Spleen (tissue), 11 donors: ENCODE results near the gene TFB2M. TPM values are rescaled to one million over a fixed set of nuclear protein-coding genes. Genes with fewer than 3 reads are reported as not detected.

Experiments used
- DNase-seq: peaks from one replicate; pipeline ENCODE4 v3.0.0-alpha.2; 2020
- H3K27ac ChIP-seq, 8 donors: fragments of 200-600 bp; sonication (generic) in 7 of 8; 1 replicate in 4 of 8; 2 replicates in 4 of 8; pipeline versions ENCODE4 v1.5.0 to v1.8.0; 2016 to 2021; ENCODE audit warnings: inconsistent platforms in 4 of 8, mild to moderate bottlenecking in 4 of 8, moderate library complexity in 1 of 8
- H3K27me3 ChIP-seq, 7 donors: fragments of 200-600 bp; sonication (generic) in 6 of 7; replicated peaks in 1 of 7; 1 replicate in 4 of 7; 2 replicates in 3 of 7; pipeline versions ENCODE4 v1.5.0 to v1.8.0; 2016 to 2021; ENCODE audit warnings: inconsistent platforms in 3 of 7, mild to moderate bottlenecking in 1 of 7
- H3K36me3 ChIP-seq, 6 donors: fragments of 200-600 bp; sonication (generic) in 5 of 6; 1 replicate in 4 of 6; 2 replicates in 2 of 6; pipeline versions ENCODE4 v1.5.0 to v1.8.0; 2016 to 2021; ENCODE audit warnings: inconsistent platforms in 2 of 6
- H3K4me1 ChIP-seq, 6 donors: fragments of 200-600 bp; sonication (generic) in 5 of 6; 1 replicate in 3 of 6; 2 replicates in 3 of 6; pipeline versions ENCODE4 v1.5.0 to v1.8.0; 2016 to 2021; ENCODE audit warnings: inconsistent platforms in 3 of 6
- H3K4me3 ChIP-seq, 8 donors: fragments of 200-600 bp; sonication (generic) in 7 of 8; 1 replicate in 4 of 8; 2 replicates in 4 of 8; pipeline versions ENCODE4 v1.5.0 to v1.8.0; 2016 to 2021; ENCODE audit warnings: inconsistent platforms in 4 of 8, mild to moderate bottlenecking in 4 of 8, moderate library complexity in 2 of 8
- H3K9me3 ChIP-seq, 8 donors: fragments of 200-600 bp; sonication (generic) in 7 of 8; 1 replicate in 4 of 8; 2 replicates in 4 of 8; pipeline versions ENCODE4 v1.5.0 to v1.8.0; 2016 to 2021; ENCODE audit warnings: inconsistent platforms in 4 of 8
- POLR2A ChIP-seq, 3 donors: fragments of 450-650 bp; IDR thresholded peaks; one replicate each; pipeline ENCODE4 v1.5.1; 2017; ENCODE audit warnings: antibody characterized with exemption in 3 of 3, mild to moderate bottlenecking in 1 of 3
- POLR2AphosphoS5 ChIP-seq, 3 donors: sonication (generic); formaldehyde crosslinking; IDR thresholded peaks; one replicate each; pipeline ENCODE4 v1.5.1; 2017; ENCODE audit warnings: antibody characterized with exemption in 3 of 3
- WGBS, 5 donors: extraction: QIAGEN DNeasy Blood & Tissue Kit in 3 of 5; methylation state at CpG; one replicate each; pipeline versions ENCODE4 v1.1.5 to v1.1.7; 2013 to 2018; 5-methylcytosine and 5-hydroxymethylcytosine counted together
- intact Hi-C: fragments of 100-400 bp; cut with DNase I; formaldehyde crosslinking; loops from one replicate; pipeline ENCODE4 v1.15.0; 2023; ENCODE audit warnings: low total_unique reads
- polyA plus RNA-seq, 3 donors: library from polyadenylated mRNA; stranded (reverse); fragments of 200-250 nt; gene quantifications; one replicate each; pipeline ENCODE4 v1.2.1, GENCODE V29; 2013
- total RNA-seq, 7 donors: library from RNA; depleted of rRNA in 3 of 7; stranded (reverse); fragments of >200 nt in 3 of 7; fragmentation: NEBNext Ultra II Directional in 4 of 7; extraction: Animal tissue kit (Norgen Biotek cat#: 25700) in 4 of 7; gene quantifications; one replicate each; pipeline versions ENCODE4 v1.1.0 to v1.2.1, GENCODE V29; 2016 to 2021
- TF ChIP-seq, protein P1 (sequence below), 11 experiments: fragments of 200-600 bp in 7 of 11; fragments of 450-650 bp in 4 of 11; sonication (generic) in 4 of 11; IDR thresholded peaks in 8 of 11; conservative IDR thresholded peaks in 3 of 11; 1 replicate in 7 of 11; 2 replicates in 4 of 11; pipeline versions ENCODE4 v1.4.0 to v1.8.0; 2016 to 2021; ENCODE audit warnings: antibody characterized with exemption in 11 of 11, inconsistent platforms in 4 of 11, mild to moderate bottlenecking in 1 of 11
- donor health status: healthy with polysubstance abuse.
- donor health status: DM: no; HTN: no; CAD: no; lungs with moderate emphysema.
- donor health status: DM: no; HTN: no; CAD: no.
- donor health status: Bipolar disorder and iron deficiency.
- donor health status: healthy.
- donor health status: DM: no; HTN: no; CAD: no.
- donor health status: DM: yes; HTN: yes; CAD: no.

The TFB2M gene
- total and polyA plus RNA-seq, 10 donors, result 7.2 to 11.9 (median 8.8) TPM

DNA sequence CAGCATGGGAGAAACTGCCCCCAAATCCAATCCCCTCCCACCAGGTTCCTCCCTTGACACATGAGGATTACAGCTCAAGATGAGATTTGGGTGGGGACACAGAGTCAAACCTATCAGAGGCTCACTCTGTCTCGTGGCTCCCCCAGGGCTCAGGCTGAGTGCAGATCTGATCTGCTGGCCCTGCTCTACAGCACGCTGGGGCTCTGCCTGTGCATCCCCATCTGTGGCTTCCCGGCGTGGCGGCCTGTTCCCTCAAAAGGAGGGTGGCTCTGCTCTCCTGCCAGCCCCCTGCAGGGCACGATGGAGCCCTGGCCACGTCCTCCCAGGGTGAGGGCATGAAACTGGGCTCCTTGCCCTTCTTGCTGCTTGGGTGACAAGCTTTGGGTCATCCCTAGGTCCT, 39.1 kb downstream of the TFB2M start:
- DNase-seq, result no peak
- 81 to 90% (median 81%) methylated on average over 6 to 7 of the region's 7 CpGs for WGBS, 5 donors
- intact Hi-C loops, result no loop called here
- no peak for TF ChIP-seq POLR2A (IDR thresholded peaks at IDR 0.05)
- no peak for TF ChIP-seq POLR2AphosphoS5 (IDR thresholded peaks at IDR 0.05)
- TF ChIP-seq, protein P1, sequence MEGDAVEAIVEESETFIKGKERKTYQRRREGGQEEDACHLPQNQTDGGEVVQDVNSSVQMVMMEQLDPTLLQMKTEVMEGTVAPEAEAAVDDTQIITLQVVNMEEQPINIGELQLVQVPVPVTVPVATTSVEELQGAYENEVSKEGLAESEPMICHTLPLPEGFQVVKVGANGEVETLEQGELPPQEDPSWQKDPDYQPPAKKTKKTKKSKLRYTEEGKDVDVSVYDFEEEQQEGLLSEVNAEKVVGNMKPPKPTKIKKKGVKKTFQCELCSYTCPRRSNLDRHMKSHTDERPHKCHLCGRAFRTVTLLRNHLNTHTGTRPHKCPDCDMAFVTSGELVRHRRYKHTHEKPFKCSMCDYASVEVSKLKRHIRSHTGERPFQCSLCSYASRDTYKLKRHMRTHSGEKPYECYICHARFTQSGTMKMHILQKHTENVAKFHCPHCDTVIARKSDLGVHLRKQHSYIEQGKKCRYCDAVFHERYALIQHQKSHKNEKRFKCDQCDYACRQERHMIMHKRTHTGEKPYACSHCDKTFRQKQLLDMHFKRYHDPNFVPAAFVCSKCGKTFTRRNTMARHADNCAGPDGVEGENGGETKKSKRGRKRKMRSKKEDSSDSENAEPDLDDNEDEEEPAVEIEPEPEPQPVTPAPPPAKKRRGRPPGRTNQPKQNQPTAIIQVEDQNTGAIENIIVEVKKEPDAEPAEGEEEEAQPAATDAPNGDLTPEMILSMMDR (IDR thresholded peaks at IDR 0.05 in 8 of 11, conservative IDR thresholded peaks at IDR 0.05 in 3 of 11), result no peak
- Histone ChIP-seq H3K4me3 (no peak overlapping the region), H3K27me3 (no peaks in the 10 kb centered on the region), H3K4me1 (peaks cover 0 to 9% (median 2%) of the 10 kb centered on the region in 6 donors), H3K27ac (peak overlapping the region in 3 of 8 donors; percentile 57 to 71 (median 60)), H3K36me3 (no peaks in the 10 kb centered on the region), H3K9me3 (peaks cover 3 to 29% (median 20%) of the 10 kb centered on the region in 8 donors)

DNA sequence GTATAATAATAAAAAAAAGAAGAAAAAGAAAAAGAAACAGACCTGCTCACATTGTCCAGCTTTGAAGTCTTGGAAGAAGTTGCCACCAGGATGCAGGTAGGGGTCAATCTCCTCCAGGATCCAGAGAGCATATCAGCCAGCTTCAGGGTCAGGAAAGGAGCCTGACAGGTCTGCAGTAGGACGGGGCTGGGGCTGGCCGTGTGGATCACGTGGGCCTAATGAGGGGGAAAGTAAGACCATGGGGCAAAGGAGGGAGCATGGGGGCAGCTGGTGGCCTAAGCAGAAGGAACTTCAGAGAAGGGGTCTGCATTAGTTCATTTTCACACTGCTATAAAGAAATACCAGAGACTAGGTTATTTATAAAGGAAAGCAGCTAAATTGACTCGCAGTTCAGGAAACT, 39.7 kb downstream of the TFB2M start:
- 85 to 91% (median 89%) methylated on average over 4 of the region's 4 CpGs for WGBS, 5 donors
- intact Hi-C loops, result no loop called here
- DNase-seq, result no peak

DNA sequence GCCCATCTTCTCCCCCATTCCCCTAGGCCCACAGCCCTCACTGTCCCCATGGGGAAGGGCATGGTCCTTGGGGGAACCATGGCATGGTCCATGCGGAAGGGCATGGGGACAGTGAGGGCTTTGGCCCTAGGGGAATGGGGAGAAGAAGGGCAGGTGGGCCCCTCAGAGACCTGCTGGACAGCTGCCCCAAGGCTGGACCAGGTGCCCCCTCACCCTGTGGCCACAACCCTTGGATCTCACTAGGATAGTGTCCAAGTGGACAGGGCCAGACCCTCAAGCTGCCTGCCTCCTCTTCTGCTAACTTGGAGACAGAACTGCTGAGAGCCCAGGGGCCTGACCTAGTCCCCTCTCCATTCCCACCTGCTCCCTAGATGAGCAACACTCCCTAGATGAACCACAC, 46.5 kb downstream of the TFB2M start:
- no peak for DNase-seq
- Histone ChIP-seq H3K9me3 (peaks cover 6 to 37% (median 25%) of the 10 kb centered on the region in 8 donors), H3K27ac (no peak overlapping the region), H3K4me1 (no peaks in the 10 kb centered on the region), H3K27me3 (no peaks in the 10 kb centered on the region), H3K4me3 (no peak overlapping the region), H3K36me3 (no peaks in the 10 kb centered on the region)
- intact Hi-C loops, result no loop called here
- TF ChIP-seq, protein P1 (IDR thresholded peaks at IDR 0.05 in 8 of 11, conservative IDR thresholded peaks at IDR 0.05 in 3 of 11), result no peak
- 89 to 100% (median 100%) methylated on average over 1 of the region's 1 CpG for WGBS, 5 donors

More for the DNA sequence above, 39.7 kb downstream of the TFB2M start:
- no peak overlapping the region for H3K27ac ChIP-seq
- H3K27me3 ChIP-seq, result no peaks in the 10 kb centered on the region
- H3K36me3 ChIP-seq, result no peaks in the 10 kb centered on the region
- TF ChIP-seq, protein P1 (IDR thresholded peaks at IDR 0.05 in 8 of 11, conservative IDR thresholded peaks at IDR 0.05 in 3 of 11), result no peak
- TF ChIP-seq POLR2AphosphoS5 (IDR thresholded peaks at IDR 0.05), result no peak
- TF ChIP-seq POLR2A (IDR thresholded peaks at IDR 0.05), result no peak
- H3K4me3 ChIP-seq, result no peak overlapping the region
- peaks cover 3 to 24% (median 19%) of the 10 kb centered on the region in 8 donors for H3K9me3 ChIP-seq
- H3K4me1 ChIP-seq, result peaks cover 0 to 9% (median 2%) of the 10 kb centered on the region in 6 donors

DNA sequence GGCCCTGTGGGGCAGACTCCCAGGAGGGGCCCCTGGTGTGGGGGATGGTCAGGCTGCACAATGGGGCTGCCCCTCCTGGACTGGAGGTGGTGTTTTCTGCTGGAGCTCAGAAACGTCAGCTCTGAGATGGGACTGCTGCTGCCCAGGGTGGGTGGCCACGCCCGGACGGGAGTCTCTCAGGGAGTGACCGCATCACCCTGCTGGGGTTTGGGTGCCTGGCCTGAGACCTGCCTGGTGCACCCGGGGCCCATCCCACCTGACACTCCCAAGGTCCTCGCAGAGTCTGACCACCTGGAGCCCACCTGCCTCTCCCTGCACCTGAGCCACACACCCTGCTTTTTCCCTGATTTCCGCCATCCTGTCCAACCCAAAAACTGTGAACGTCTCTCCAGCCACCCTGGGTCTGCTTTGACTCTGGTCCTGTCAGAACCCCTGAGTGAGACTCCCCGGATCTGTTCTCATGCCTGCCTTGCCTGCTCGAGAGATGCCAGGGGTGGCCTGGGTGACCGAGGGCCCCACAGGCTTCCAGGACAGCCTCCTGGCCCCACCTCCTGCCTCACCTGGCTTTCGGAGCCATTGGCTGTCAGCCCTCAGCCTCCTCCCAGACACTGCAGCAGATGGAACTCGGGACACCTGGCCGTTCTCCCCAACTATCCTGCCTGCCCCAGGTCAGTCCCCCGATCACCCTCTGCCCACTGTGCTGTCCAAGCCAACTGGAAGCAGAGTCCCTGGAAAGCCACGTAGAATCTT, 47.4 kb downstream of the TFB2M start:
- Histone ChIP-seq H3K9me3 (peaks cover 6 to 46% (median 34%) of the 10 kb centered on the region in 8 donors), H3K36me3 (no peaks in the 10 kb centered on the region), H3K27ac (no peak overlapping the region), H3K4me1 (no peaks in the 10 kb centered on the region), H3K27me3 (no peaks in the 10 kb centered on the region), H3K4me3 (no peak overlapping the region)
- intact Hi-C loops, result no loop called here
- TF ChIP-seq, protein P1 (IDR thresholded peaks at IDR 0.05 in 8 of 11, conservative IDR thresholded peaks at IDR 0.05 in 3 of 11), result no peak
- TF ChIP-seq POLR2AphosphoS5 (IDR thresholded peaks at IDR 0.05) (no peak), POLR2A (IDR thresholded peaks at IDR 0.05) (no peak)
- DNase-seq, result no peak
- 84 to 92% (median 87%) methylated on average over 16 to 17 of the region's 17 CpGs for WGBS, 5 donors
